Fibroblast of lung (primary cell): Measurements from ENCODE around the gene DIPK1B. TPM values are rescaled to one million over a fixed set of nuclear protein-coding genes. Genes with fewer than 3 reads are reported as not detected.

Source experiments
- DNase-seq, 2 donors: peaks; one replicate each; pipeline versions ENCODE4 v3.0.0 to v3.0.0-alpha.2; 2010; ENCODE audit warnings: low read depth in 2 of 2
- H2AFZ ChIP-seq: 2 replicates; pipeline ENCODE4 v1.5.1; 2012; ENCODE audit warnings: low read length, control low read depth, inconsistent platforms
- H3K27ac ChIP-seq: 2 replicates; pipeline ENCODE4 v1.5.1; 2011; ENCODE audit warnings: low read length, control low read depth; ENCODE audit not compliant: insufficient read depth
- H3K27me3 ChIP-seq: 2 replicates; pipeline ENCODE4 v1.5.1; 2011; ENCODE audit warnings: mild to moderate bottlenecking, low read length; ENCODE audit not compliant: control insufficient read depth, insufficient read depth
- H3K36me3 ChIP-seq: 2 replicates; pipeline ENCODE4 v1.5.1; 2011; ENCODE audit warnings: low read length; ENCODE audit not compliant: control insufficient read depth, insufficient read depth
- H3K4me1 ChIP-seq: 2 replicates; pipeline ENCODE4 v1.5.1; 2011; ENCODE audit warnings: low read length; ENCODE audit not compliant: control insufficient read depth, insufficient read depth; ENCODE audit errors: extremely low read depth
- H3K4me2 ChIP-seq: 2 replicates; pipeline ENCODE4 v1.5.1; 2011; ENCODE audit warnings: low read length, control low read depth; ENCODE audit not compliant: insufficient read depth; ENCODE audit errors: extremely low read depth
- H3K4me3 ChIP-seq, 4 experiments: fragments of 200-600 bp in 1 of 4; sonication (generic) in 1 of 4; replicated peaks in 1 of 4; 2 replicates each; pipeline ENCODE4 v1.5.1; 2011 to 2016; ENCODE audit warnings: low read length in 4 of 4, low read depth in 3 of 4, mild to moderate bottlenecking in 3 of 4, control low read depth in 2 of 4, inconsistent platforms in 1 of 4, mixed read lengths in 1 of 4; ENCODE audit not compliant: insufficient read depth in 1 of 4; ENCODE audit errors: control extremely low read depth in 1 of 4
- H3K79me2 ChIP-seq: 2 replicates; pipeline ENCODE4 v1.5.1; 2012; ENCODE audit warnings: mild to moderate bottlenecking, low read length, inconsistent platforms; ENCODE audit not compliant: control insufficient read depth, insufficient read depth
- H3K9ac ChIP-seq: 2 replicates; pipeline ENCODE4 v1.5.1; 2011; ENCODE audit warnings: mild to moderate bottlenecking, low read length, control low read depth; ENCODE audit not compliant: insufficient read depth
- H3K9me3 ChIP-seq: 2 replicates; pipeline ENCODE4 v1.5.1; 2012; ENCODE audit warnings: low read depth, low read length; ENCODE audit not compliant: control insufficient read depth, insufficient read depth
- H4K20me1 ChIP-seq: 2 replicates; pipeline ENCODE4 v1.5.1; 2011; ENCODE audit warnings: low read length; ENCODE audit not compliant: control insufficient read depth, insufficient read depth; ENCODE audit errors: extremely low read depth
- EZH2 ChIP-seq: IDR thresholded peaks from 2 replicates; pipeline ENCODE4 v1.5.1; 2012; ENCODE audit warnings: low read length, control low read depth, mild to moderate bottlenecking; ENCODE audit errors: missing control alignments
- polyA plus RNA-seq, 2 donors: library from polyadenylated mRNA; depleted of rRNA in 1 of 2; stranded (reverse) in 1 of 2; unstranded in 1 of 2; fragments of >200 nt; gene quantifications; 2 replicates each; pipeline ENCODE4 v1.2.1, GENCODE V29; 2011 to 2012; ENCODE audit warnings: missing spikeins in 1 of 2
- total RNA-seq: library from RNA; depleted of rRNA; stranded (reverse); fragments of >200 nt; gene quantifications from 2 replicates; pipeline ENCODE4 v1.2.1, GENCODE V29; 2014
- TF ChIP-seq, protein P1 (sequence below), 2 donors: IDR thresholded peaks in 1 of 2; conservative IDR thresholded peaks in 1 of 2; 1 replicate in 1 of 2; 2 replicates in 1 of 2; pipeline ENCODE4 v1.5.1; 2011 to 2012; ENCODE audit warnings: low read length in 2 of 2, control low read depth in 1 of 2, inconsistent platforms in 1 of 2, low read depth in 1 of 2, mild to moderate bottlenecking in 1 of 2

DIPK1B gene
- total and polyA plus RNA-seq, 2 donors (not counting 1 experiment from before 2014, with no cell fraction given), result 0.16 to 0.33 TPM

DNA sequence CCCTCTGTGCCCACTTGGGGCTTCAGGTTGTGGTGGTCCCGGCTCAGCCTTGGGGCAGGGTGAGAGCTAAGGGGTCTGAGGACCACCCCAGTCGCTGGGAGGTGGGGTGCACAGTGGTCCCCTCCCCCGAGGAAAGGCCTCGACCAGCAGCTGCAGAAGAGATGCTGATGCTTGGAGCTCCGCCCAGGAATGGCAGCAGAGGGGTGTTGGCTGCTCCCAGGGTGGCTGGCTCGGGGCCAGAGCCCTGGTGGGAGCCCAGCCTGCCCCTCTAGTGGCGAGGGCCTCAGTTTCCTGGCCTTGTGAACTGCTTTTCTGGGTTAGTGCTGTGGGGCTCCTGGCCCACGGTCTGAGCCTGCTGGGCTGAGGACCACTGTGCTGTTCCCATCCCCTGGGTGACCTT, 1.2 kb downstream of the DIPK1B start:
- Histone ChIP-seq H3K4me1 (no peaks in the 10 kb centered on the region), H3K4me3 (no peak overlapping the region), H3K9me3 (no peaks in the 10 kb centered on the region), H3K36me3 (no peaks in the 10 kb centered on the region), H2AFZ (no peak overlapping the region), H4K20me1 (no peaks in the 10 kb centered on the region), H3K79me2 (no peaks in the 10 kb centered on the region), H3K4me2 (no peak overlapping the region), H3K27me3 (peaks cover 4% of the 10 kb centered on the region), H3K27ac (no peak overlapping the region), H3K9ac (no peak overlapping the region)
- no peak for DNase-seq
- no peak for TF ChIP-seq EZH2
- TF ChIP-seq, protein P1, sequence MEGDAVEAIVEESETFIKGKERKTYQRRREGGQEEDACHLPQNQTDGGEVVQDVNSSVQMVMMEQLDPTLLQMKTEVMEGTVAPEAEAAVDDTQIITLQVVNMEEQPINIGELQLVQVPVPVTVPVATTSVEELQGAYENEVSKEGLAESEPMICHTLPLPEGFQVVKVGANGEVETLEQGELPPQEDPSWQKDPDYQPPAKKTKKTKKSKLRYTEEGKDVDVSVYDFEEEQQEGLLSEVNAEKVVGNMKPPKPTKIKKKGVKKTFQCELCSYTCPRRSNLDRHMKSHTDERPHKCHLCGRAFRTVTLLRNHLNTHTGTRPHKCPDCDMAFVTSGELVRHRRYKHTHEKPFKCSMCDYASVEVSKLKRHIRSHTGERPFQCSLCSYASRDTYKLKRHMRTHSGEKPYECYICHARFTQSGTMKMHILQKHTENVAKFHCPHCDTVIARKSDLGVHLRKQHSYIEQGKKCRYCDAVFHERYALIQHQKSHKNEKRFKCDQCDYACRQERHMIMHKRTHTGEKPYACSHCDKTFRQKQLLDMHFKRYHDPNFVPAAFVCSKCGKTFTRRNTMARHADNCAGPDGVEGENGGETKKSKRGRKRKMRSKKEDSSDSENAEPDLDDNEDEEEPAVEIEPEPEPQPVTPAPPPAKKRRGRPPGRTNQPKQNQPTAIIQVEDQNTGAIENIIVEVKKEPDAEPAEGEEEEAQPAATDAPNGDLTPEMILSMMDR (conservative IDR thresholded peaks at IDR 0.05 in 1 of 2, IDR thresholded peaks at IDR 0.05 in 1 of 2; ENCODE audit: low read depth in 1 of 2, low read length in 2 of 2), result no peak

DNA sequence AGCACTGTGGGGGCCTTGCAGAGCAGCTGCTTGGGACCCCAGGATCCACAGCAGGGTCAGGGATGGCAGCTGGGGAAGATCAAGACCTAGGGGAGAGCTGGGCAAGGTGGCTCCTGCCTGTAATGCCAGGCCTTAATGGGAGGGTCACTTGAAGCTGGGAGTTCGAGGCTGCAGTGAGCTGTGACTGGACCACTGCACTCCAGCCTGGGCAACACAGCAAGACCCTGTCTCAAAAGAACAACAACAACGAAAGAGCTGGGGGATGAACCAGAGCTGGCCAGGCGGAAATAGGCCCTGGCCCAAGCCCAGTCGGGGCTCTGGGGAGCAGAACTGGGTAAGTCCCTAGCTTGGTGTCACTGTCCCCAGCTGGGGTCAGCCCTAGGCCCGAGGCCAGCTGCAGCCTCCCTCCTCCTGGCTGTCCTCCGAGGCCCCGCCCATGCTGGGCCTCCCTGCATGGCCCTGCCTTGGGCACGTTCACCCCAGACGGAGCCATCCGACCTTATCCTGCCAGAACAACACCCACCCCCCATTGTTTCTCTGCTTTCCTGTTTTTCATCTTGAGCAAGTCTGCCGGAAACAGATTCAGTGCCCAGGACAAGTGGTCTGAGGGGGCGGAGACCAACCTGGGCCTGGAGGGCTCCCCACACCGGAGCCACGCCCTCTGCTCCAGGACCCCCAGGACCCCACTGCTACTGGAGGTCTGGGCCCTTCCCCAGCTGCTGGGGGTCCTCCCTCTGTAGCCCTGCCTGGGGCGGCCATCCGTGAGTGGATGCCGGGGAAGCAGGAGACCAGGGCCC, 1.9 kb downstream of the DIPK1B start:
- no peaks in the 10 kb centered on the region for H3K4me1 ChIP-seq
- no peaks in the 10 kb centered on the region for H3K9me3 ChIP-seq
- no peak overlapping the region for H3K9ac ChIP-seq
- H3K4me2 ChIP-seq, result no peak overlapping the region
- no peaks in the 10 kb centered on the region for H3K79me2 ChIP-seq
- no peak overlapping the region for H2AFZ ChIP-seq
- no peak overlapping the region for H3K27ac ChIP-seq
- peaks cover 4% of the 10 kb centered on the region for H3K27me3 ChIP-seq
- H4K20me1 ChIP-seq, result no peaks in the 10 kb centered on the region
- H3K36me3 ChIP-seq, result no peaks in the 10 kb centered on the region
- no peak overlapping the region for H3K4me3 ChIP-seq
- TF ChIP-seq EZH2, result no peak
- TF ChIP-seq, protein P1 (conservative IDR thresholded peaks at IDR 0.05 in 1 of 2, IDR thresholded peaks at IDR 0.05 in 1 of 2; ENCODE audit: low read depth in 1 of 2, low read length in 2 of 2), result no peak
- no peak for DNase-seq

DNA sequence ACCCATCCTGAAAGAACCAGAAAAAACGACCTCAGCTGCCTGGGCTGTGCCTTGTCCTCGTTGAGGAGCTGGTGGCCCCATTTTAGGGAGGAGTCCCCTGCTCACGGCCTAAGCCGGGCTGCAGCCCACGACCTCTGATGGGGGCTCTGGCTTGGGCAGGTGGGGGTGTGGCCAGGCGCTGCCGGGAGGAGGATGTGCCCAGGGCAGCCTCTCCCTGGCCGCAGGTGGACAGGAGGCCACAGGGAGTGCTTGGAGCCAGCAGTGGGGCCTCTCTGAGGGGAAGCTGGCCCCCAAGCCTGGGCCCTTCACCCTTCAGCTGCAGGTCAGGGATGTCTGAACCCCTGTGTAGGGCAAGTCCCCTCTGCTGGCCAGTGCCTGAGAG, 2.5 kb downstream of the DIPK1B start:
- DNase-seq, result no peak
- H3K4me1 ChIP-seq, result no peaks in the 10 kb centered on the region
- TF ChIP-seq EZH2, result no peak
- TF ChIP-seq, protein P1 (conservative IDR thresholded peaks at IDR 0.05 in 1 of 2, IDR thresholded peaks at IDR 0.05 in 1 of 2; ENCODE audit: low read depth in 1 of 2, low read length in 2 of 2), result no peak
- H3K79me2 ChIP-seq, result no peaks in the 10 kb centered on the region
- no peaks in the 10 kb centered on the region for H3K9me3 ChIP-seq
- peaks cover 4% of the 10 kb centered on the region for H3K27me3 ChIP-seq
- no peak overlapping the region for H2AFZ ChIP-seq
- H3K4me2 ChIP-seq, result no peak overlapping the region
- H3K36me3 ChIP-seq, result no peaks in the 10 kb centered on the region
- H4K20me1 ChIP-seq, result no peaks in the 10 kb centered on the region
- H3K9ac ChIP-seq, result no peak overlapping the region
- no peak overlapping the region for H3K27ac ChIP-seq
- H3K4me3 ChIP-seq, result no peak overlapping the region
